Transverse colon (tissue), 4 donors: ENCODE measurements around the gene FAM227A.

Experiments used
- CTCF ChIP-seq, 5 experiments: fragments of 200-600 bp in 3 of 5; fragments of 450-650 bp in 2 of 5; sonication (generic) in 3 of 5; IDR thresholded peaks; 1 replicate in 2 of 5; 2 replicates in 3 of 5; pipeline ENCODE4 v1.5.1; 2016 to 2017; ENCODE audit warnings: antibody characterized with exemption in 5 of 5, inconsistent platforms in 3 of 5, mild to moderate bottlenecking in 2 of 5, moderate library complexity in 1 of 5
- POLR2A ChIP-seq: fragments of 450-650 bp; IDR thresholded peaks from one replicate; pipeline ENCODE4 v1.6.1; 2016; ENCODE audit warnings: antibody characterized with exemption, mild to moderate bottlenecking, moderate library complexity
- POLR2AphosphoS5 ChIP-seq, 3 donors: sonication (generic); formaldehyde crosslinking; IDR thresholded peaks; one replicate each; pipeline ENCODE4 v1.6.1; 2016; ENCODE audit warnings: antibody characterized with exemption in 3 of 3

GRCh38 chr22:38698407-38699094 is 42.4 kb upstream of the FAM227A start:
- TF ChIP-seq CTCF (IDR thresholded peaks at IDR 0.05) (no peak), POLR2A (no peak), POLR2AphosphoS5 (IDR thresholded peaks at IDR 0.05) (no peak)
